SK-N-MC (cell line): Measurements from ENCODE around the gene ETS2.

Experiments
- DNase-seq: peaks from one replicate; pipeline ENCODE4 v3.0.0-alpha.2; 2011; ENCODE audit warnings: low read depth, low spot score
- H3K27ac ChIP-seq: fragments of 200-600 bp; sonication (generic); 2 replicates; pipeline ENCODE4 v1.5.1; 2016; ENCODE audit warnings: mixed run types
- H3K36me3 ChIP-seq: fragments of 200-600 bp; sonication (generic); 2 replicates; pipeline ENCODE4 v1.6.1; 2017; ENCODE audit warnings: antibody characterized with exemption, low read length, mixed read lengths; ENCODE audit not compliant: insufficient read depth
- H3K4me3 ChIP-seq: fragments of 200-600 bp; sonication (generic); 2 replicates; pipeline ENCODE4 v1.5.1; 2016
- H3K9ac ChIP-seq: fragments of 200-600 bp; sonication (generic); 2 replicates; pipeline ENCODE4 v1.8.0; 2017; ENCODE audit warnings: mixed run types, mixed read lengths; ENCODE audit not compliant: insufficient read length
- H3K9me3 ChIP-seq: fragments of 200-600 bp; sonication (generic); 2 replicates; pipeline ENCODE4 v1.6.1; 2017; ENCODE audit warnings: low read depth, mild to moderate bottlenecking, antibody characterized with exemption, low read length, moderate library complexity, mixed read lengths
- EZH2 ChIP-seq: fragments of 200-600 bp; sonication (generic); IDR thresholded peaks from one replicate; pipeline ENCODE4 v1.6.1; 2017; ENCODE audit warnings: antibody characterized with exemption
- FOXP2 ChIP-seq: optimal IDR thresholded peaks from 2 replicates; pipeline ENCODE3; 2011; ENCODE audit warnings: mild to moderate bottlenecking, moderate library complexity; ENCODE audit not compliant: insufficient read depth; ENCODE audit errors: extremely low read length, control extremely low read depth
- POLR2AphosphoS5 ChIP-seq: IDR thresholded peaks from 2 replicates; pipeline ENCODE4 v1.6.1; 2012; ENCODE audit warnings: mild to moderate bottlenecking, low read depth, low read length, borderline replicate concordance

The ETS2 gene

DNA sequence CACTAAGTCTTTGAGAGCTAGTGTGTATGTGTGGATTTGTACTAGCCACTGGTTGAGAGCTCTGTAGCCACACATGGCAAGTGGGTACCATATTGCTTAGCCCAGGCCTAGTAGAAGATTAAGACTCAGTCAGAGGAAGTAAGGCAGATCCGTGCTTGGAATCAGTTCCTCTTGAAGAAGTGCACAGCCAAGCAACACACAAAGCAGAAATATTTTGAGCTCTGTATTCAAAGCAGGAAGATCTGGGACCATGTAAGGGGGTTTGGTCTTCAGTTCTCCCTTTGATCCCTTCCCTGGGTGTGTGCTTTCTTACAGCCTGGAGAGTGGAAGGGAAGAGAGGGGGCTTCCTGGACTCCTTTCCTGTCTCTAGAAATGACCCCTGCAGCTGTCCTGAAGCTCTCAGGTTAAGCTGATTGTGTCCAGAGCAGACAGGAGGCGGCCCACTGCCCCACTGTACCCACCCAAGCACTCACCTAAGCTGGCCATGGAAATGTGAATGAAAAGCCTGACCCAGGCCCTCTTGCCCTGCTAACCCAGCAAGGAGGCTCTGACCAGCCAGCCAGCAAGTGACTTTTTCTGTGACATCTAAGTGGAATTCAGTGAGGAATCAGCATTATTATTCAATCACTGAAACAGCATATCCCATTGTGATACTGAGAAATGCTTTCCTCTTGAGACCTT lies 3.6 kb downstream of the ETS2 start:
- no peak overlapping the region for H3K27ac ChIP-seq
- no peak overlapping the region for H3K9ac ChIP-seq
- no peak for DNase-seq

DNA sequence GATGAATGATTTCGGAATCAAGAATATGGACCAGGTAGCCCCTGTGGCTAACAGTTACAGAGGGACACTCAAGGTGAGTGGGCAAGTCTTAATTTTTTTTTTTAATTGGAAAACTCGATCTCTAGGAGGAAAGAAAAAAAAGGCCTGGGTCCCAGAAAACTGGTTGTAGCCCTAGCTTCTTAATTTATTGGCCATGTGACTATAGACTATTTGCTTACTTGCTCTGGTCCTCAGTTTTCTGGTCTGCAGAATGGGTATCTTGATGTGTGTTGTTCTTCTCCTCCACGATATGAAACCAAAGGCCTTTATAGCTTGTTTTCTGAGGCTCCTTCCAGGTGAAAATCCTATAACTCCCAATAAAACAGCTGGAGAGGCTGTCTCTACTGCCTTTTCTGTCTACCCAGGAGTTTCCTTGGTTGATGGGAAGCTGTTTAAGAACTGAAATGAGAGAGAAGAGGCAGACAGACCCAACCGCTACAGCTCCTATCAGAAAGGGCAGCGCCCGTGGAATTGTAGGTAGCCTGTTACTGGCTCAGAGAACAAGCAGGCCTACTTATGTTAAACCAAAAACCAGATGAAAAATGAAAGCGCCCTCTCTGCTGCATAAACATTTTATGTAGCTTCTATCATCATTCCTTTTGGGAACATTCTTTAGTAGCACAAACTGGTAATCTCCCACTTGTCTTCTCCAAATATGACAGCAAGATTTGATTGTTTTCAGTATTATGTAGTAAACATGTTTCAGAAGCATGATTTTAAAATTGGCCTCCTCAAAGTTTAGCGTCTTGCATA lies 4.5 kb downstream of the ETS2 start:
- no peak for DNase-seq
- Histone ChIP-seq H3K4me3 (no peak overlapping the region), H3K9me3 (no peaks in the 10 kb centered on the region), H3K27ac (no peak overlapping the region), H3K9ac (no peak overlapping the region), H3K36me3 (peaks cover 64% of the 10 kb centered on the region)
- no peak for TF ChIP-seq POLR2AphosphoS5
- no peak for TF ChIP-seq EZH2
- TF ChIP-seq FOXP2 = no peak

More for the DNA sequence above, 3.6 kb downstream of the ETS2 start:
- no peak overlapping the region for H3K4me3 ChIP-seq
- H3K9me3 ChIP-seq = no peaks in the 10 kb centered on the region
- TF ChIP-seq POLR2AphosphoS5 (no peak), FOXP2 (no peak), EZH2 (no peak)
- H3K36me3 ChIP-seq = peaks cover 55% of the 10 kb centered on the region

DNA sequence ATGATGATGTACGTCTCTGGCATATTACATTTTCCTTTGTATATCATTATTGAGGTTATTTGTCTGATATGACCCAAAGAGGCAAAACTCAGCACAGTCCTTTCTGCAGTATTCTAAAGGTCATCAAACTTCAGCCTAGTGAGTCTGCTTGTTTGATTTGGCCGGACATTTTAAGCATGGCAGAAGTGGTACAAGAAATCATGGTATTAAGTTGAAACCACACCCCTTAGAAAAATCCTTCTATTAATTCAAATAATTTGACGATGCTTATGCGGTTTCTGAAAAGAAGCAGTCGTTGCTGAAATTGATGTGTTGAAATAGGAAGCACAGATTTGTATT lies 5.1 kb downstream of the ETS2 start:
- H3K4me3 ChIP-seq = no peak overlapping the region
- TF ChIP-seq FOXP2 = no peak
- no peak for TF ChIP-seq POLR2AphosphoS5
- TF ChIP-seq EZH2 = no peak
- peaks cover 67% of the 10 kb centered on the region for H3K36me3 ChIP-seq
- no peaks in the 10 kb centered on the region for H3K9me3 ChIP-seq
- no peak overlapping the region for H3K27ac ChIP-seq
- no peak overlapping the region for H3K9ac ChIP-seq
- DNase-seq = no peak

DNA sequence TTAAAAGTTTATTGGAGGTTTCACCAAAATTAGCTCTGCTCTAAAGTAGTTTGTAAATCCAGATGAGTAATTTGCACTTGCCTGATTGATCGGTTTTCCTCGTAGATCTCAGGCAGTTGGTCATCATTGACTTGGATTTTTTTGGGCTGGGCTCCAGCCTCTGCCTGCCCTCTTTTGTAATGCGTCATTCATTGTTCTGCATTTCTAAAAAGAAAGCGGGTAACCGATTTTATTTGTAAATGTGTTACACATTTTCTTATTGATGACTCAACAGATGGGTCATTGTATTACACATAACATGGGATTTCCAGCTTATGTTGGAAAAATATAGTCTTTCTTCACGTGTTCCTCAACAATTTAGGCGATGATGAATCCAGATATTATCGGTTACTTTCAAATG lies 5.5 kb downstream of the ETS2 start:
- Histone ChIP-seq H3K4me3 (no peak overlapping the region), H3K9me3 (no peaks in the 10 kb centered on the region), H3K27ac (peak overlapping the region; percentile 10; the same call in 1 of the 2 replicates), H3K36me3 (peaks cover 69% of the 10 kb centered on the region), H3K9ac (no peak overlapping the region)
- no peak for DNase-seq
- no peak for TF ChIP-seq EZH2
- TF ChIP-seq FOXP2 = no peak
- no peak for TF ChIP-seq POLR2AphosphoS5

DNA sequence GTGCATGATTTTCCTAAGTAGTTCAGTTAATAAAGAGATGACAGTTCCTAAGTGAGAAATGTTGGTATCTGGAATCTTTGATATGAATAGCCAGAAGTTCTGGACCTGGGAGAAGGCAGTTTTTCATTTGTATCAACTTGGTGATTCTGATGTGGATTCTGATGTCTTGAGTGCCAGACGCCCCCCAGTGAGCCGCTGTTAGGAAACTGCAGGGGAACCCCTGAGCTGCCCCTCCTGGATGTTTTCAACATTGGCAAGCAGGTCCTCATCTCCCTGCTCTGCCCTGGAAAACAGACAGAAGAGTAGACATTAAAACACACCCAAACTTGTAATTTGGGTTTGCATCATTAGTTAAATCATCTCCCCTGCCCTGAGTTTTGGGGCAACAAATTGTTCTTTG lies 7.4 kb downstream of the ETS2 start:
- peak overlapping the region; percentile 75 for H3K27ac ChIP-seq
- DNase-seq = no peak
- H3K9me3 ChIP-seq = no peaks in the 10 kb centered on the region
- H3K9ac ChIP-seq = no peak overlapping the region
- H3K36me3 ChIP-seq = peaks cover 83% of the 10 kb centered on the region
- H3K4me3 ChIP-seq = 0 out of 2 replicates have a peak overlapping the region, but pooled peaks have one; percentile 5
- TF ChIP-seq FOXP2 (no peak), EZH2 (no peak), POLR2AphosphoS5 (no peak)

DNA sequence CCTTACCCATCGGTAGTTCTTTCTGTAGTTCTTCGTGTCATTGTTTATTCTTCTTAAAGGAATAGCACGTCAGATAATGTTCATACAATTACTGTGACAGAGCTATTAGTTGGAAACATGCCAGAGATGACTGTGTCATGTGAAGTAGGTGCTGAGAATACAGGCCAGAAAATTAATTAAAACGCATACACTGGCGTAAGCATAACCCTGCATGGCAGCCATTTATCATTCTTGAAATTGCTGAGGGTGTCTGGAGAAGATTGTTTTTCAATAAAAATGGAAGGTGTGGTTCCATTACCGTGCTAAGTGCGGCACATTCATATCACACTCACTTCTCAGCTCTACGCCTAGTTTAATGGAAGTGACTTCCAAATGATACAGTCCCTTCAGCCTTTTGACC lies 7.8 kb downstream of the ETS2 start:
- H3K4me3 ChIP-seq = no peak overlapping the region
- no peak for DNase-seq
- H3K27ac ChIP-seq = peak overlapping the region; percentile 75
- TF ChIP-seq FOXP2 (no peak), EZH2 (no peak), POLR2AphosphoS5 (no peak)
- no peaks in the 10 kb centered on the region for H3K9me3 ChIP-seq
- H3K9ac ChIP-seq = no peak overlapping the region
- H3K36me3 ChIP-seq = peaks cover 84% of the 10 kb centered on the region

DNA sequence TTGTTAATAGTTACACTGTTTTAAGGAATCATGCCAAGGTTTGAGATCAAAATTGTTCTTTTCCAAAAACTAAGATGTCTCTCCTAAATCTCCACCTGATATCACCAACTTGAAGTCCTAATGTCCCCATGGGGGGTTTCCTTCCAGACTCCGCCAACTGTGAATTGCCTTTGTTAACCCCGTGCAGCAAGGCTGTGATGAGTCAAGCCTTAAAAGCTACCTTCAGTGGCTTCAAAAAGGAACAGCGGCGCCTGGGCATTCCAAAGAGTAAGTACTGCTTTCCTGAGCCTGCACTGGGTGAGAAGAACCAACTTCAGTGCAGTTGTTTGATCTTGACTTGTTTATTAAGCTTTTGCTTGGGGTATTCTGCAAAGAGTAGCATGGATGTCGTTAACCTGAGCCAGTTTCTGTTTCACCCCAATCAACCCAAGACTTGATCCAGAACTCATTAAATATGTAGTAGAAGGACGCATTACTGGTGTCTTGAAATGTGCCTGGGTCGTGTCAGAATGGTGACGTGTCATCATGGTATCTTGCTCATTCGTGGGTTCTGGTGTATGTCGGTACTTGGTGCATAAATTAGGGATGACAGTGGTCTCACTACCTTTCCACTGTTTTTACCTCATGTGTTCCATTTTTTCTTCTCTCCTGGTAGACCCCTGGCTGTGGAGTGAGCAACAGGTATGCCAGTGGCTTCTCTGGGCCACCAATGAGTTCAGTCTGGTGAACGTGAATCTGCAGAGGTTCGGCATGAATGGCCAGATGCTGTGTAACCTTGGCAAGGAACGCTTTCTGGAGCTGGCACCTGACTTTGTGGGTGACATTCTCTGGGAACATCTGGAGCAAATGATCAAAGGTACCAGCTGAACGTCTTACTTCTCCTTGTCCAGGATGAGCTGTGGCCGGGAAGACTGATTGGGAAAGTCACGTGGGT lies 8.7 kb downstream of the ETS2 start:
- H3K9me3 ChIP-seq = no peaks in the 10 kb centered on the region
- TF ChIP-seq POLR2AphosphoS5 = no peak
- TF ChIP-seq EZH2 = no peak
- no peak for TF ChIP-seq FOXP2
- no peak for DNase-seq
- no peak overlapping the region for H3K9ac ChIP-seq
- H3K36me3 ChIP-seq = peaks cover 92% of the 10 kb centered on the region
- peak overlapping the region; percentile 75 for H3K27ac ChIP-seq
- H3K4me3 ChIP-seq = no peak overlapping the region

DNA sequence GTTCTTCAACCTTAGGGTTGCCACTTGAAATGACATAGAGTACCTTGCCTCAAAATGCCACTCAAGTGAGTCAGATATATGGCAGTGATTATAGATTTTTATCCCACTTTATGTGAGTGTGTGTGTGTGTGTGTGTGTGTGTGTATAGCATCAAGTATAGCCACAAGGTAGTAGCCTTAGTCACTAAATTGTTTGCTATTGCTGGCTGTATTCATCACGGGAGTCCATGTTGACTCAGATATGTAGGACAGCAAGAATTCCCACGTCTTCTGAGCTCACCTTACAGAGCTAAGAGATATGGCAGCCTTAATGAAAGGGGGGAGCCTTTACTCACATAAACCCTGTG lies 9.3 kb downstream of the ETS2 start:
- H3K4me3 ChIP-seq = no peak overlapping the region
- no peak for DNase-seq
- no peak for TF ChIP-seq FOXP2
- no peak overlapping the region for H3K9ac ChIP-seq
- H3K9me3 ChIP-seq = no peaks in the 10 kb centered on the region
- peaks cover 93% of the 10 kb centered on the region for H3K36me3 ChIP-seq
- peak overlapping the region; percentile 75 for H3K27ac ChIP-seq
